ENCODE results near the gene RAB44. TPM values are rescaled to one million over a fixed set of nuclear protein-coding genes. Genes with fewer than 3 reads are reported as not detected.
"Not testable (repeated sequence)": the region's sequence is repeated elsewhere in the genome, so short reads cannot be mapped to it uniquely, and the experiment has no call there.

Gene RAB44
- 0.07 TPM for polyA plus RNA-seq (2013, experiment 1 of 2; ENCODE audit: insufficient read length)
- 0.05 TPM for polyA plus RNA-seq (2013, experiment 2 of 2; ENCODE audit: insufficient read length)

- no peak for DNase-seq
These were observed at the start of gene RAB44 for GRCh38 chr6:36697481-36697903. RAB44 (plus strand) TSS chr6:36697826; CDS start chr6:36704236, 6,410 bp downstream.

GRCh38 chr6:36649086-36649485, 48.5 kb upstream of the RAB44 start:
- no peak for DNase-seq

- DNase-seq, result no peak
These were observed 47.7 kb upstream of the RAB44 start for GRCh38 chr6:36649701-36650484.

- no peak for DNase-seq
These were observed 46.7 kb upstream of the RAB44 start for GRCh38 chr6:36650848-36651478.

- no peak for DNase-seq
These were observed 45.8 kb upstream of the RAB44 start for GRCh38 chr6:36651659-36652379.

- DNase-seq, result not testable (repeated sequence)
These were observed 43.2 kb upstream of the RAB44 start for GRCh38 chr6:36654469-36654868.

GRCh38 chr6:36655085-36655724, 42.4 kb upstream of the RAB44 start:
- no peak for DNase-seq

GRCh38 chr6:36656441-36656840, 41.2 kb upstream of the RAB44 start:
- no peak for DNase-seq

- no peak for DNase-seq
These were observed 40.4 kb upstream of the RAB44 start for GRCh38 chr6:36657271-36657670.

GRCh38 chr6:36657942-36658544, 39.6 kb upstream of the RAB44 start:
- DNase-seq, result peak; percentile 71

- DNase-seq, result peak; percentile 60
These were observed 38.4 kb upstream of the RAB44 start for GRCh38 chr6:36659271-36659670.

- DNase-seq, result no peak
These were observed 36.7 kb upstream of the RAB44 start for GRCh38 chr6:36660771-36661471.

GRCh38 chr6:36662380-36662779, 35.2 kb upstream of the RAB44 start:
- DNase-seq, result no peak

- DNase-seq, result no peak
These were observed 34.8 kb upstream of the RAB44 start for GRCh38 chr6:36662827-36663256.

- DNase-seq, result no peak
These were observed 33.9 kb upstream of the RAB44 start for GRCh38 chr6:36663504-36664446.

GRCh38 chr6:36665180-36665579, 32.4 kb upstream of the RAB44 start:
- DNase-seq, result no peak

GRCh38 chr6:36666287-36666686, 31.3 kb upstream of the RAB44 start:
- DNase-seq, result no peak

- peak; percentile 78 for DNase-seq
These were observed 30.6 kb upstream of the RAB44 start for GRCh38 chr6:36666826-36667591.

GRCh38 chr6:36668591-36668990, 29.0 kb upstream of the RAB44 start:
- no peak for DNase-seq

- no peak for DNase-seq
These were observed 28.6 kb upstream of the RAB44 start for GRCh38 chr6:36669002-36669401.
